Measurements from ENCODE around the gene MTHFD2L.

DNA sequence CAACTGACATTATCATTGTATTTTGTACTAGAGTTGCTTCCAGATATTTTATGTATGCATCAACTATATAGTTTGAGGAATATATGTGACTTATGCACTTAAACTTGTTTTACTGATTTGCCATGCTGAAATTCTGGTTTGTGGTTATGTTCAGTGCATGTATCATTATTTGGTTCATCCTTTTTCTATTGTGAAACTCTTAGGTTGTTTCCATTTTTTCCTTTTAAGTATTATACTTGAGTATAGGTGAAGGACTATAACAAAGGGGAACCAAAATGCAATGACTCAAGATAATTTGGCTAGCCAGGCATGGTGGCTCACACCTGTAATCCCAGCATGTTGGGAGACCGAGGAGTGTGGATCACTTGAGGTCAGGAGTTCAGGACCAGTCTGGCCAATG is 129.2 kb downstream of the MTHFD2L start:
- TF ChIP-seq CTCF (IDR thresholded peaks at IDR 0.05), result no peak
- no peak for TF ChIP-seq POLR2A (IDR thresholded peaks at IDR 0.05)

Data from body of pancreas (tissue), 4 donors.